HG02759 (cell line): ENCODE data around the gene ELK3.

Experiments
- ATAC-seq: cut with Tn5 transposase; IDR thresholded peaks from one replicate; pipeline ENCODE4 v1.9.1; 2021; ENCODE audit warnings: mild to moderate bottlenecking, moderate library complexity; ENCODE audit not compliant: unreplicated experiment

ELK3 gene

GRCh38 chr12:96234591-96235483, 40.7 kb downstream of the ELK3 start:
- ATAC-seq: no peak

GRCh38 chr12:96235484-96235826, 41.3 kb downstream of the ELK3 start:
- no peak for ATAC-seq

- ATAC-seq: no peak
These were observed 42.1 kb downstream of the ELK3 start for GRCh38 chr12:96236221-96236822.

GRCh38 chr12:96237035-96237434, 42.9 kb downstream of the ELK3 start:
- ATAC-seq: no peak

GRCh38 chr12:96237465-96238077, 43.4 kb downstream of the ELK3 start:
- ATAC-seq: no peak

- no peak for ATAC-seq
These were observed 44.3 kb downstream of the ELK3 start for GRCh38 chr12:96238336-96239047.

GRCh38 chr12:96239711-96240635, 45.8 kb downstream of the ELK3 start:
- ATAC-seq: no peak

GRCh38 chr12:96240656-96241055, 46.5 kb downstream of the ELK3 start:
- no peak for ATAC-seq

GRCh38 chr12:96241431-96241830, 47.3 kb downstream of the ELK3 start:
- no peak for ATAC-seq

- ATAC-seq: no peak
These were observed 47.7 kb downstream of the ELK3 start for GRCh38 chr12:96241846-96242256.

- no peak for ATAC-seq
These were observed 48.4 kb downstream of the ELK3 start for GRCh38 chr12:96242597-96242996.

- ATAC-seq: no peak
These were observed 50.7 kb downstream of the ELK3 start for GRCh38 chr12:96244826-96245225.

GRCh38 chr12:96246926-96247505, 52.8 kb downstream of the ELK3 start:
- ATAC-seq: no peak

- ATAC-seq: no peak
These were observed 53.4 kb downstream of the ELK3 start for GRCh38 chr12:96247563-96247962.

GRCh38 chr12:96248136-96248931, 54.2 kb downstream of the ELK3 start:
- no peak for ATAC-seq

GRCh38 chr12:96249196-96250118, 55.3 kb downstream of the ELK3 start:
- no peak for ATAC-seq

- no peak for ATAC-seq
These were observed 56.0 kb downstream of the ELK3 start for GRCh38 chr12:96250119-96250685.

- no peak for ATAC-seq
These were observed 60.9 kb downstream of the ELK3 start for GRCh38 chr12:96255077-96255476.
